HCT116 (cell line): ENCODE measurements around the gene ROMO1. TPM values are rescaled to one million over a fixed set of nuclear protein-coding genes. Genes with fewer than 3 reads are reported as not detected.

Experiments
- ATAC-seq: fragments of 200-7000 bp; cut with Tn5 transposase; 2 replicates; pipeline ENCODE4 v1.9.1; 2020; ENCODE audit warnings: mild to moderate bottlenecking, moderate library complexity
- BruUV-seq: library from RNA; stranded (reverse); fragments of 400-500 nt; replicated peaks from 2 replicates; lab custom pipeline; 2021; lab: Mats Ljungman, UMichigan
- CTCF ChIA-PET: fragments of 300-600 bp; sonication (Branson Sonifier 250); formaldehyde crosslinking; loops from one replicate; lab custom pipeline; 2021; ENCODE audit warnings: antibody characterized with exemption; lab: Charles Lee
- POLR2A ChIA-PET: fragments of 300-600, 350-600 bp; sonication (Branson Sonifier 250); formaldehyde crosslinking; loops from one replicate; lab custom pipeline; 2021; ENCODE audit warnings: antibody characterized with exemption; lab: Charles Lee
- RAD21 ChIA-PET, 2 experiments: fragments of 300-600 bp; sonication (Branson Sonifier 250); formaldehyde crosslinking; loops; one replicate each; lab custom pipeline; 2023; ENCODE audit warnings: low total read pairs in 2 of 2; ENCODE audit not compliant: uncharacterized antibody in 2 of 2, unreplicated experiment in 2 of 2, low non-redundant PET in 1 of 2; lab: Charles Lee
- DNase-seq: peaks from one replicate; pipeline ENCODE4 v3.0.0-alpha.2; 2010; ENCODE audit warnings: low read depth, low spot score
- H2AFZ ChIP-seq: fragments of 200-600 bp; shearing (Covaris generic), sonication (generic); 2 replicates; pipeline ENCODE4 v1.6.1; 2017; ENCODE audit warnings: low read depth, mixed run types, mixed read lengths, antibody characterized with exemption, low read length; ENCODE audit not compliant: poor library complexity, severe bottlenecking
- H3K27ac ChIP-seq: 2 replicates; pipeline ENCODE4 v1.5.1; 2012; ENCODE audit warnings: low read depth, low read length
- H3K27me3 ChIP-seq: fragments of 200-600 bp; sonication (generic); 2 replicates; pipeline ENCODE4 v1.6.1; 2016; ENCODE audit warnings: mixed run types, low read length, mixed read lengths; ENCODE audit not compliant: insufficient read depth
- H3K36me3 ChIP-seq, 2 experiments: fragments of 200-500 bp in 1 of 2; fragments of 200-600 bp in 1 of 2; sonication (Bioruptor generic) in 1 of 2; sonication (generic) in 1 of 2; 2 replicates each; pipeline versions ENCODE4 v1.5.1 to v1.6.1; 2014 to 2016; ENCODE audit warnings: low read length in 2 of 2, inconsistent platforms in 1 of 2, mixed read lengths in 1 of 2, mixed run types in 1 of 2; ENCODE audit not compliant: insufficient read depth in 2 of 2, control insufficient read depth in 1 of 2
- H3K4me1 ChIP-seq, 2 experiments: fragments of 200-600 bp in 1 of 2; sonication (generic) in 1 of 2; 2 replicates each; pipeline versions ENCODE4 v1.5.1 to v1.6.1; 2012 to 2017; ENCODE audit warnings: low read length in 2 of 2, inconsistent platforms in 1 of 2, mild to moderate bottlenecking in 1 of 2, mixed read lengths in 1 of 2, mixed run types in 1 of 2, moderate library complexity in 1 of 2; ENCODE audit not compliant: insufficient read depth in 2 of 2, control insufficient read depth in 1 of 2
- H3K4me2 ChIP-seq: fragments of 200-600 bp; sonication (generic); 2 replicates; pipeline ENCODE4 v1.6.1; 2017; ENCODE audit warnings: mixed run types, low read length, mixed read lengths
- H3K4me3 ChIP-seq, 2 experiments: fragments of 200-600 bp in 1 of 2; sonication (generic) in 1 of 2; replicated peaks in 1 of 2; 2 replicates each; pipeline ENCODE4 v1.5.1; 2011 to 2016; ENCODE audit warnings: low read length in 2 of 2, control low read depth in 1 of 2, low read depth in 1 of 2, mild to moderate bottlenecking in 1 of 2, mixed read lengths in 1 of 2, mixed run types in 1 of 2
- H3K79me2 ChIP-seq: fragments of 200-600 bp; sonication (generic); 2 replicates; pipeline ENCODE4 v1.6.1; 2017; ENCODE audit warnings: mild to moderate bottlenecking, mixed run types, low read length, moderate library complexity, mixed read lengths; ENCODE audit not compliant: insufficient read depth
- H3K9ac ChIP-seq: fragments of 200-600 bp; sonication (generic); 2 replicates; pipeline ENCODE4 v1.6.1; 2016; ENCODE audit warnings: low read length, mixed read lengths
- H3K9me2 ChIP-seq: fragments of 200-600 bp; sonication (generic), shearing (Covaris generic); 2 replicates; pipeline ENCODE4 v1.6.1; 2017; ENCODE audit warnings: mixed run types, mild to moderate bottlenecking, moderate library complexity; ENCODE audit not compliant: insufficient read depth
- H3K9me3 ChIP-seq, 2 experiments: fragments of 200-500 bp in 1 of 2; fragments of 200-600 bp in 1 of 2; sonication (Bioruptor generic) in 1 of 2; sonication (generic) in 1 of 2; 2 replicates each; pipeline ENCODE4 v1.6.1; 2014 to 2017; ENCODE audit warnings: low read length in 2 of 2, mixed read lengths in 2 of 2, inconsistent platforms in 1 of 2, low read depth in 1 of 2, mild to moderate bottlenecking in 1 of 2, mixed run types in 1 of 2, moderate library complexity in 1 of 2; ENCODE audit not compliant: control insufficient read depth in 1 of 2, insufficient read depth in 1 of 2
- H4K20me1 ChIP-seq: fragments of 200-600 bp; sonication (generic), shearing (Covaris generic); 2 replicates; pipeline ENCODE4 v1.6.1; 2017; ENCODE audit warnings: mixed run types, mild to moderate bottlenecking, moderate library complexity; ENCODE audit not compliant: insufficient read depth
- CBX3 ChIP-seq: IDR thresholded peaks from 2 replicates; pipeline ENCODE4 v1.6.1; 2012; ENCODE audit warnings: low read depth
- EZH2 ChIP-seq: fragments of 200-600 bp; sonication (generic); IDR thresholded peaks from 2 replicates; pipeline ENCODE4 v1.6.1; 2017; ENCODE audit warnings: antibody characterized with exemption, mixed run types
- JUND ChIP-seq: IDR thresholded peaks from 2 replicates; pipeline ENCODE4 v1.6.1; 2012
- POLR2A ChIP-seq: IDR thresholded peaks from 2 replicates; pipeline ENCODE4 v1.7.0; 2011; ENCODE audit warnings: borderline replicate concordance; ENCODE audit not compliant: insufficient read depth, insufficient read length; ENCODE audit errors: extremely low read depth
- POLR2AphosphoS5 ChIP-seq: IDR thresholded peaks from 2 replicates; pipeline ENCODE4 v1.6.1; 2011; ENCODE audit warnings: mild to moderate bottlenecking, low read depth, low read length, moderate library complexity
- SIN3A ChIP-seq: IDR thresholded peaks from 2 replicates; pipeline ENCODE4 v1.6.1; 2012; ENCODE audit warnings: low read depth
- TCF7L2 ChIP-seq: IDR thresholded peaks from 2 replicates; pipeline ENCODE4 v1.7.0; 2011; ENCODE audit warnings: borderline replicate concordance, inconsistent platforms; ENCODE audit not compliant: insufficient read depth, insufficient read length; ENCODE audit errors: extremely low read depth
- ZNF274 ChIP-seq: fragments of 200-500 bp; sonication (Bioruptor generic); IDR thresholded peaks from 2 replicates; pipeline ENCODE4 v1.6.1; 2014; ENCODE audit warnings: mild to moderate bottlenecking, low read depth, low read length, inconsistent platforms
- intact Hi-C: fragments of 100-400 bp; cut with micrococcal nuclease; formaldehyde crosslinking; loops from 2 replicates; pipeline ENCODE4 v1.10.0; 2022
- total RNA-seq: library from RNA; stranded (reverse); gene quantifications from one replicate; pipeline ENCODE4 v1.2.1, GENCODE V29; 2021; ENCODE audit not compliant: unreplicated experiment
- TF ChIP-seq, protein P1 (sequence below): IDR thresholded peaks from 2 replicates; pipeline ENCODE4 v1.6.1; 2012; ENCODE audit warnings: low read depth

ROMO1 gene
- total RNA-seq, 1 experiment from 2014 or later: 167 TPM

DNA sequence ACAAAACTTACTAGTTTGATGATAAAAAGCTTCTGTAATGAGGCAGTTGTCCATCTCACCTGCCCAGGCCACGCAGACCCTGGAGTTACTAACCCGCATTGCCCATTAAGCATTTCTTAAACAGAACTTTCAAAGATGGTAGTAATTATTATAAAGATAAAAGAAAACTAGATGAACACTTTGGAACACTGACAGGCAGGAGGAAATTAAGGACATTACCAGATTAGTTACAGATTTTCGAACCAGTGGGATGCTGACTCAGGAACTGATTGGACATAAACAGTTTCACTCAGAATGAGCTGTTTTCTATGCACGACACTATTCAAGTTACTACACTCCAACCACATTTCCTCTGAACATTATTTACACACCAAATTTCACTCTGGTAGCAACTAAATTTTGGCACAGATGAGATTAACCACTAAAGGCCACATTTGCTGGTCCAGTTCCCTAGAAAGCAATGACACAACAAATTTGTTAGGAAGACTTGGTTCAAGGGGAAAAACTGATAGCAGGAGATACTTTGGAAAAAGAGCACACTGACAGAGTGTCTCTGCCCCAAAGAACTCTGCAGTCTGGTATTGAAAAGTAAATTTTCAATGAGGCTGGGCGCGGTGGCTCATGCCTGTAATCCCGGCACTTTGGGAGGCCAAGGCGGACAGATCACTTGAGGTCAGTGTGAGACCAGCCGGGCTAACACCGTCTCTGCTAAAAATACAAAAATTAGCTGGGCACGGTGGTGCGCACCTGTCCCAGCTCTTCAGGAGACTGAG, 3.0 kb downstream of the ROMO1 start:
- TF ChIP-seq SIN3A: peak; percentile 42; the same call in 1 of the 2 replicates
- TF ChIP-seq CBX3: no peak
- ChIA-PET RAD21 (no interaction called here), CTCF (no interaction called here), POLR2A (no interaction called here)
- Histone ChIP-seq H3K27ac (0 out of 2 replicates have a peak overlapping the region, but pooled peaks have one; percentile 5), H3K27me3 (no peaks in the 10 kb centered on the region), H3K4me2 (no peak overlapping the region), H3K9me3 (no peaks in the 10 kb centered on the region), H3K9me2 (no peaks in the 10 kb centered on the region), H3K79me2 (peaks cover 76% of the 10 kb centered on the region), H3K9ac (no peak overlapping the region), H2AFZ (no peak overlapping the region), H3K4me3 (no peak overlapping the region), H3K4me1 (peaks cover 10 to 26% of the 10 kb centered on the region in 2 experiments), H4K20me1 (peaks cover 21% of the 10 kb centered on the region; the same call in 1 of the 2 replicates), H3K36me3 (peaks cover 36 to 44% of the 10 kb centered on the region in 2 experiments; a peak in 3 of 4 replicates)
- intact Hi-C loops: no loop called here
- DNase-seq: no peak
- BruUV-seq: no TSS peak
- no peak for ATAC-seq

DNA sequence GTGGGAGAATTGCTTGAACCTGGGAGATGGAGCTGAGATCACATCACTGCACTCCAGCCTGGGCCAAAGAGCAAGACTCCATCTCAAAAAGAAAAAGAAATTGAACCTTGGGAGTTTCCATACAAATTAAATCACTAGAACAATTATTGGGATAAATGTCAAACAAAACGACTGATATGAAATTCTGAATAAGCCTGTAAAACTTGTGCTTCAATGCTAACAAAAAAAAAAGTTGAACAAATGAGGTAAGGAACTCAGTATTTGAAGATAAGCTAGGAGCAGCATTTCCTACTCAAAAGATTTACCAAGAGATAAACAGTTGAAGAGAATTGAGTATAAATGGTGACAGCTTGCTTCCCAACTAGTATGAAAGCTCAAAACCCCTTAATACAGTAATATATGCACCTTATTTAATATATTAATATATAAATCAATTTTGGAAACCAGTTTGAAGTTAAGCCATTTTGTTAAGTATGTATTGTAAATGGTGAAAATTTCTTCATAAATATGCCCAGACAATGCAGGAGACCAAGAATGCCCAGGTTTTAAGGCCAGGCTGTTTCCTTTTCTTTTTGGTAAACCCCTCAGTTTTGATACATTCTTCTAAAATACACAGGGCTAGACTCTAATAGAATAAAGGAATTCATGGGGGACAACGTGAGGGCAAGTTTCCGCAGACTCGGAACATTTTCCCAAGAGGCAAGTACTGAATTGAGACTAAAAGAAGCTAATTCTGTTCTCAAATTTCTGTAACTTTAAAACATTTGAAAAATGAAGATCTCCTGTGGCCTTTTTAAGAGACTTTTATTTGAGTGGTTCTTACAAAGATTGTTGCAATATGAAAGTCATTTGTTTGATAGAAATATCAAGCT, 3.9 kb downstream of the ROMO1 start:
- intact Hi-C loops: no loop called here
- DNase-seq: no peak
- Histone ChIP-seq H3K9ac (no peak overlapping the region), H3K4me3 (no peak overlapping the region), H3K9me2 (no peaks in the 10 kb centered on the region), H4K20me1 (peaks cover 27% of the 10 kb centered on the region), H3K27me3 (no peaks in the 10 kb centered on the region), H3K9me3 (no peaks in the 10 kb centered on the region), H3K79me2 (peaks cover 76% of the 10 kb centered on the region), H2AFZ (no peak overlapping the region), H3K27ac (peak overlapping the region; percentile 5; the same call in 1 of the 2 replicates), H3K4me1 (peaks cover 4 to 18% of the 10 kb centered on the region in 2 experiments), H3K36me3 (peaks cover 43 to 51% of the 10 kb centered on the region in 2 experiments; a peak in 3 of 4 replicates), H3K4me2 (no peak overlapping the region)
- RAD21 ChIA-PET: no interaction called here
- POLR2A ChIA-PET: no interaction called here
- no TSS peak for BruUV-seq
- no peak for ATAC-seq
- TF ChIP-seq TCF7L2: no peak
- TF ChIP-seq CBX3: no peak
- no peak for TF ChIP-seq POLR2AphosphoS5
- TF ChIP-seq EZH2: no peak
- TF ChIP-seq, protein P1, sequence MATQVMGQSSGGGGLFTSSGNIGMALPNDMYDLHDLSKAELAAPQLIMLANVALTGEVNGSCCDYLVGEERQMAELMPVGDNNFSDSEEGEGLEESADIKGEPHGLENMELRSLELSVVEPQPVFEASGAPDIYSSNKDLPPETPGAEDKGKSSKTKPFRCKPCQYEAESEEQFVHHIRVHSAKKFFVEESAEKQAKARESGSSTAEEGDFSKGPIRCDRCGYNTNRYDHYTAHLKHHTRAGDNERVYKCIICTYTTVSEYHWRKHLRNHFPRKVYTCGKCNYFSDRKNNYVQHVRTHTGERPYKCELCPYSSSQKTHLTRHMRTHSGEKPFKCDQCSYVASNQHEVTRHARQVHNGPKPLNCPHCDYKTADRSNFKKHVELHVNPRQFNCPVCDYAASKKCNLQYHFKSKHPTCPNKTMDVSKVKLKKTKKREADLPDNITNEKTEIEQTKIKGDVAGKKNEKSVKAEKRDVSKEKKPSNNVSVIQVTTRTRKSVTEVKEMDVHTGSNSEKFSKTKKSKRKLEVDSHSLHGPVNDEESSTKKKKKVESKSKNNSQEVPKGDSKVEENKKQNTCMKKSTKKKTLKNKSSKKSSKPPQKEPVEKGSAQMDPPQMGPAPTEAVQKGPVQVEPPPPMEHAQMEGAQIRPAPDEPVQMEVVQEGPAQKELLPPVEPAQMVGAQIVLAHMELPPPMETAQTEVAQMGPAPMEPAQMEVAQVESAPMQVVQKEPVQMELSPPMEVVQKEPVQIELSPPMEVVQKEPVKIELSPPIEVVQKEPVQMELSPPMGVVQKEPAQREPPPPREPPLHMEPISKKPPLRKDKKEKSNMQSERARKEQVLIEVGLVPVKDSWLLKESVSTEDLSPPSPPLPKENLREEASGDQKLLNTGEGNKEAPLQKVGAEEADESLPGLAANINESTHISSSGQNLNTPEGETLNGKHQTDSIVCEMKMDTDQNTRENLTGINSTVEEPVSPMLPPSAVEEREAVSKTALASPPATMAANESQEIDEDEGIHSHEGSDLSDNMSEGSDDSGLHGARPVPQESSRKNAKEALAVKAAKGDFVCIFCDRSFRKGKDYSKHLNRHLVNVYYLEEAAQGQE: no peak
- no peak for TF ChIP-seq JUND
- TF ChIP-seq POLR2A: no peak
- no peak for TF ChIP-seq ZNF274
- CTCF ChIA-PET: interaction anchor here (0.6 kb wide), 1 partner anchor 31 kb away, joined by 3 read pairs; no protein-coding TSS in a partner anchor
